ENCODE measurements around the gene THSD7B. TPM values are rescaled to one million over a fixed set of nuclear protein-coding genes. Genes with fewer than 3 reads are reported as not detected.

Gene THSD7B
- total RNA-seq, 1 donor from 2014 or later: 0.38 TPM

GRCh38 chr2:137708311-137708710, 943.0 kb downstream of the THSD7B start:
- no peak overlapping the region for H3K27ac ChIP-seq
- intact Hi-C loops (cut with DNase I): no loop called here
- TF ChIP-seq, protein P1, sequence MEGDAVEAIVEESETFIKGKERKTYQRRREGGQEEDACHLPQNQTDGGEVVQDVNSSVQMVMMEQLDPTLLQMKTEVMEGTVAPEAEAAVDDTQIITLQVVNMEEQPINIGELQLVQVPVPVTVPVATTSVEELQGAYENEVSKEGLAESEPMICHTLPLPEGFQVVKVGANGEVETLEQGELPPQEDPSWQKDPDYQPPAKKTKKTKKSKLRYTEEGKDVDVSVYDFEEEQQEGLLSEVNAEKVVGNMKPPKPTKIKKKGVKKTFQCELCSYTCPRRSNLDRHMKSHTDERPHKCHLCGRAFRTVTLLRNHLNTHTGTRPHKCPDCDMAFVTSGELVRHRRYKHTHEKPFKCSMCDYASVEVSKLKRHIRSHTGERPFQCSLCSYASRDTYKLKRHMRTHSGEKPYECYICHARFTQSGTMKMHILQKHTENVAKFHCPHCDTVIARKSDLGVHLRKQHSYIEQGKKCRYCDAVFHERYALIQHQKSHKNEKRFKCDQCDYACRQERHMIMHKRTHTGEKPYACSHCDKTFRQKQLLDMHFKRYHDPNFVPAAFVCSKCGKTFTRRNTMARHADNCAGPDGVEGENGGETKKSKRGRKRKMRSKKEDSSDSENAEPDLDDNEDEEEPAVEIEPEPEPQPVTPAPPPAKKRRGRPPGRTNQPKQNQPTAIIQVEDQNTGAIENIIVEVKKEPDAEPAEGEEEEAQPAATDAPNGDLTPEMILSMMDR (IDR thresholded peaks at IDR 0.05): no peak
- no peak overlapping the region for H3K4me3 ChIP-seq
- H3K36me3 ChIP-seq: no peaks in the 10 kb centered on the region
- no peaks in the 10 kb centered on the region for H3K27me3 ChIP-seq (ENCODE audit: low read depth)
- ATAC-seq (peak in 1 of 2 donors; percentile 13), DNase-seq (no peak)
- H3K4me1 ChIP-seq: no peaks in the 10 kb centered on the region
- H3K9me3 ChIP-seq: peaks cover 4% of the 10 kb centered on the region

- Histone ChIP-seq H3K36me3 (no peaks in the 10 kb centered on the region), H3K27me3 (ENCODE audit: low read depth) (no peaks in the 10 kb centered on the region), H3K27ac (no peak overlapping the region), H3K9me3 (peaks cover 3% of the 10 kb centered on the region), H3K4me3 (no peak overlapping the region), H3K4me1 (no peaks in the 10 kb centered on the region)
- TF ChIP-seq, protein P1 (IDR thresholded peaks at IDR 0.05): no peak
- intact Hi-C loops (cut with DNase I): no loop called here
- no peak for DNase-seq
- ATAC-seq: peak in 1 of 2 donors; percentile 23
Observed at GRCh38 chr2:137715731-137716191, 950.4 kb downstream of the THSD7B start.

GRCh38 chr2:137718786-137719185, 953.4 kb downstream of the THSD7B start:
- intact Hi-C loops (cut with DNase I): no loop called here
- TF ChIP-seq, protein P1 (IDR thresholded peaks at IDR 0.05): no peak

DNA sequence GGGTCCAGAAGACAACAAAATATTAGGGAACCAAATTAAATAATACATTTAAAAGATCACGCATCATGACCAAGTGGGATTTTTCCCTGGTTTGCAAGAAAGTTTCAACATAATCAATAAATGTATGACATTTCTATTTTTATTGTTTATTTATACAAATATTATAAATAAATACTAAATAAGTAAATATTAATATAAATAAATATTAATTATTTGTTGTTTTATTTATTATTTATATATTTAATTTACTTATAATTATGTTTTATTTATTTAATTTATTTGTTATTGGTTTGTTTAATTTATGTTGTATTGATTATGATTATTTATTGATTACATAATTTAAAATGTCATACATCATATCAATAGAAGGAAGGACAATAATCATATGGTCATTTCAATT, 956.4 kb downstream of the THSD7B start:
- no peak for DNase-seq
- Histone ChIP-seq H3K4me3 (no peak overlapping the region), H3K9me3 (no peaks in the 10 kb centered on the region), H3K27ac (no peak overlapping the region), H3K4me1 (no peaks in the 10 kb centered on the region), H3K36me3 (no peaks in the 10 kb centered on the region), H3K27me3 (ENCODE audit: low read depth) (no peaks in the 10 kb centered on the region)
- intact Hi-C loops (cut with DNase I): no loop called here
- TF ChIP-seq, protein P1 (IDR thresholded peaks at IDR 0.05): no peak
- no peak for ATAC-seq

More at GRCh38 chr2:137718786-137719185, 953.4 kb downstream of the THSD7B start:
- H3K36me3 ChIP-seq: no peaks in the 10 kb centered on the region
- ATAC-seq: no peak
- DNase-seq: no peak
- H3K4me1 ChIP-seq: no peaks in the 10 kb centered on the region
- H3K4me3 ChIP-seq: no peak overlapping the region
- no peak overlapping the region for H3K27ac ChIP-seq
- H3K9me3 ChIP-seq: no peaks in the 10 kb centered on the region
- no peaks in the 10 kb centered on the region for H3K27me3 ChIP-seq (ENCODE audit: low read depth)

DNA sequence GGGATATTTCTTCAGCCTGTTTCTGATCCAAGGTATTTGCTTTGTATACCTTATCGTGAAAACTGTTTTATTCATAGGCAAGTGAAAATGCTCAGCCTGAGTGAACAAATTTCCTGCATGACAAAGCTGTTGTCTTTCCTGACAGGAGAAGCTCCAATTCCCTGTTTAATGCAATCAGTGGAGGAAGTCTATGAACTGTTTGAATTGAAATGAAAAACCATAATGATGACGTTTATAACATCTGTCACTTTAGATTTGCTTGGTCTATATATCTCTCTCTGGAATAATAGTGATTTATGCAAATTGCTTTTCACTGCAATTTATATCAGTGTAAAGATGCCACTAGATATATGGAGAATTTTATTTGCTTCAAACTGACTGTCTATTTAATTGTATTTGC, 959.6 kb downstream of the THSD7B start:
- no peaks in the 10 kb centered on the region for H3K27me3 ChIP-seq (ENCODE audit: low read depth)
- no peak for ATAC-seq

More for the DNA sequence above, 959.6 kb downstream of the THSD7B start:
- intact Hi-C loops (cut with DNase I): no loop called here
- no peak for DNase-seq
- no peaks in the 10 kb centered on the region for H3K9me3 ChIP-seq
- TF ChIP-seq, protein P1 (IDR thresholded peaks at IDR 0.05): no peak
- H3K4me1 ChIP-seq: no peaks in the 10 kb centered on the region
- H3K4me3 ChIP-seq: no peak overlapping the region
- H3K36me3 ChIP-seq: no peaks in the 10 kb centered on the region
- no peak overlapping the region for H3K27ac ChIP-seq
